ENCODE results near the gene ACAA2. TPM values are rescaled to one million over a fixed set of nuclear protein-coding genes. Genes with fewer than 3 reads are reported as not detected.

The ACAA2 gene
- total RNA-seq, 1 donor from 2014 or later, result 100 TPM

DNA sequence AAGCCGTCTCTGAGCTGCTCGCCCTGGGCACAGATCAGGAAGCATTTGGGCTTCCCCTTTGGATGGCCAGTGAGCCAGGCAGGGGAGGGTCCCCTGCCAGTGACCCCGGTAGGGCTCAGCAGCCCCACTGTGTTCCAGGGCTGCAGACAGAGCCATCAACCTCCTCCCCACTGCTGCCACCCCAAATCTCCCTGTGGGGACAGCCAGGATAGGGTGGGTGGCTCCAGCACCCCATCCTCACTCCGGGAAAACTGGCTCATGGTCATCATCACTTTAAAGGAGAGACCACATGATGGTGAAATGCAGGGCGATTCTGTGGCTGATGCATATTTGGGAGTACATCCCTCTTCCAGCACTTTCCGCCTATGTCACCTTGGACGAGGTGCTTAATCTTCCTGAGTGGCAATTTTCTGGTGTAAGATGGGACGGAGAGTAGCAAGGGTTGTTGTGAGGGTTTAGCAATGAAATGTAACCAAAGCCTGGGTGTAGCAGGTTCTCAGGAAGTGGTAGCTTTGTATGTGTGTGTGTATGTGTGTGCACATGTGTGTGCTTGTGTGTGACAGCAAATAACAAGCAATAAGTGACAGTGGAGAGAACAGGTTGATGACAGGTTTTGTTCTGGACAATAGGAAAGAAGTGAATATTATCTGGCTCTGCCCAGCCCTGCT, 61.8 kb downstream of the ACAA2 start:
- no peak for DNase-seq (ENCODE audit: low spot score, unreplicated experiment)
- no peaks in the 10 kb centered on the region for H3K9me3 Mint-ChIP-seq (ENCODE audit: low read depth)
- no peaks in the 10 kb centered on the region for H3K4me1 Mint-ChIP-seq (ENCODE audit: low read depth)
- H3K36me3 Mint-ChIP-seq (ENCODE audit: insufficient read depth), result no peaks in the 10 kb centered on the region
- TF ChIP-seq, protein P1, sequence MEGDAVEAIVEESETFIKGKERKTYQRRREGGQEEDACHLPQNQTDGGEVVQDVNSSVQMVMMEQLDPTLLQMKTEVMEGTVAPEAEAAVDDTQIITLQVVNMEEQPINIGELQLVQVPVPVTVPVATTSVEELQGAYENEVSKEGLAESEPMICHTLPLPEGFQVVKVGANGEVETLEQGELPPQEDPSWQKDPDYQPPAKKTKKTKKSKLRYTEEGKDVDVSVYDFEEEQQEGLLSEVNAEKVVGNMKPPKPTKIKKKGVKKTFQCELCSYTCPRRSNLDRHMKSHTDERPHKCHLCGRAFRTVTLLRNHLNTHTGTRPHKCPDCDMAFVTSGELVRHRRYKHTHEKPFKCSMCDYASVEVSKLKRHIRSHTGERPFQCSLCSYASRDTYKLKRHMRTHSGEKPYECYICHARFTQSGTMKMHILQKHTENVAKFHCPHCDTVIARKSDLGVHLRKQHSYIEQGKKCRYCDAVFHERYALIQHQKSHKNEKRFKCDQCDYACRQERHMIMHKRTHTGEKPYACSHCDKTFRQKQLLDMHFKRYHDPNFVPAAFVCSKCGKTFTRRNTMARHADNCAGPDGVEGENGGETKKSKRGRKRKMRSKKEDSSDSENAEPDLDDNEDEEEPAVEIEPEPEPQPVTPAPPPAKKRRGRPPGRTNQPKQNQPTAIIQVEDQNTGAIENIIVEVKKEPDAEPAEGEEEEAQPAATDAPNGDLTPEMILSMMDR (IDR thresholded peaks at IDR 0.05; ENCODE audit: unreplicated experiment), result no peak
- H3K27me3 Mint-ChIP-seq, result peaks cover 22% of the 10 kb centered on the region
- no peak overlapping the region for H3K4me3 Mint-ChIP-seq (ENCODE audit: low read depth)
- no peak overlapping the region for H3K27ac Mint-ChIP-seq

- no peaks in the 10 kb centered on the region for H3K36me3 Mint-ChIP-seq (ENCODE audit: insufficient read depth)
- peaks cover 26% of the 10 kb centered on the region for H3K27me3 Mint-ChIP-seq
- no peaks in the 10 kb centered on the region for H3K4me1 Mint-ChIP-seq (ENCODE audit: low read depth)
- no peaks in the 10 kb centered on the region for H3K9me3 Mint-ChIP-seq (ENCODE audit: low read depth)
- H3K4me3 Mint-ChIP-seq (ENCODE audit: low read depth), result no peak overlapping the region
- TF ChIP-seq, protein P1 (IDR thresholded peaks at IDR 0.05; ENCODE audit: unreplicated experiment), result no peak
- DNase-seq (ENCODE audit: low spot score, unreplicated experiment), result no peak
- no peak overlapping the region for H3K27ac Mint-ChIP-seq
Measured at GRCh38 chr18:49749563-49749962, 63.8 kb downstream of the ACAA2 start.

DNA sequence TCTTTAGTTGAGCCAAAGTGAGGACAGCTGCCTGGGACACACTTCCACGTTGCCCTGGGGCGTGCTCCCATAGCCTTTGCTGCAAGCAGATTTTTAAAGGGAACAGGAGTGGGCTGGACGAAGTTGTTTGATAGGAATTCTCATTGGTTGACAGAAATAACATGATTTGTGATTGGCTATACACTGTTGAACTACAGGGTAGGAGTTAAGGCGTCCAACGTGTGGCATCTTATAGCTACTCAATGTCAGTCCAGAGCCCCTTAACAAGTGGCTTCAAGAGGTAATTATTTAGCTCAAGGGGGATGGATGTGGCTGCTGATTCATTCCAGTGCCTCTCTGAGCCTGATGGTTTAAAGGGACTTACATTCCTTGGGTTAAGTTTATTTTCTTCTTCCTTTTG, 65.5 kb downstream of the ACAA2 start:
- H3K27ac Mint-ChIP-seq, result no peak overlapping the region
- no peaks in the 10 kb centered on the region for H3K4me1 Mint-ChIP-seq (ENCODE audit: low read depth)
- H3K9me3 Mint-ChIP-seq (ENCODE audit: low read depth), result no peaks in the 10 kb centered on the region
- no peak overlapping the region for H3K4me3 Mint-ChIP-seq (ENCODE audit: low read depth)
- H3K27me3 Mint-ChIP-seq, result peaks cover 27% of the 10 kb centered on the region
- H3K36me3 Mint-ChIP-seq (ENCODE audit: insufficient read depth), result no peaks in the 10 kb centered on the region
- no peak for DNase-seq (ENCODE audit: low spot score, unreplicated experiment)
- TF ChIP-seq, protein P1 (IDR thresholded peaks at IDR 0.05; ENCODE audit: unreplicated experiment), result no peak

GRCh38 chr18:49745045-49746014, 68.0 kb downstream of the ACAA2 start:
- Mint-ChIP-seq H3K4me3 (ENCODE audit: low read depth) (no peak overlapping the region), H3K4me1 (ENCODE audit: low read depth) (no peaks in the 10 kb centered on the region), H3K9me3 (ENCODE audit: low read depth) (no peaks in the 10 kb centered on the region), H3K36me3 (ENCODE audit: insufficient read depth) (no peaks in the 10 kb centered on the region), H3K27ac (no peak overlapping the region), H3K27me3 (peaks cover 15% of the 10 kb centered on the region)
- no peak for DNase-seq (ENCODE audit: low spot score, unreplicated experiment)
- TF ChIP-seq, protein P1 (IDR thresholded peaks at IDR 0.05; ENCODE audit: unreplicated experiment), result no peak

GRCh38 chr18:49744376-49745008, 68.8 kb downstream of the ACAA2 start:
- Mint-ChIP-seq H3K27me3 (peaks cover 11% of the 10 kb centered on the region), H3K36me3 (ENCODE audit: insufficient read depth) (no peaks in the 10 kb centered on the region), H3K9me3 (ENCODE audit: low read depth) (no peaks in the 10 kb centered on the region), H3K4me3 (ENCODE audit: low read depth) (no peak overlapping the region), H3K4me1 (ENCODE audit: low read depth) (no peaks in the 10 kb centered on the region), H3K27ac (no peak overlapping the region)
- no peak for DNase-seq (ENCODE audit: low spot score, unreplicated experiment)
- TF ChIP-seq, protein P1 (IDR thresholded peaks at IDR 0.05; ENCODE audit: unreplicated experiment), result no peak

Measured in progenitor cell of endocrine pancreas (in vitro differentiated cells).